Upper lobe of left lung (tissue), 4 donors: ENCODE data around the gene KCNK1.

Experiments used
- CTCF ChIP-seq, 6 experiments: fragments of 450-650 bp in 4 of 6; fragments of 200-600 bp in 2 of 6; sonication (generic) in 2 of 6; IDR thresholded peaks; one replicate each; pipeline ENCODE4 v1.5.1; 2016 to 2019; ENCODE audit warnings: antibody characterized with exemption in 6 of 6
- EP300 ChIP-seq, 4 donors: sonication (generic); formaldehyde crosslinking; IDR thresholded peaks; one replicate each; pipeline ENCODE4 v1.5.1; 2017; ENCODE audit warnings: antibody characterized with exemption in 4 of 4, control low read depth in 2 of 4
- POLR2A ChIP-seq, 4 donors: fragments of 450-650 bp; IDR thresholded peaks; one replicate each; pipeline ENCODE4 v1.5.1; 2016 to 2017; ENCODE audit warnings: antibody characterized with exemption in 4 of 4, mild to moderate bottlenecking in 2 of 4
- POLR2AphosphoS5 ChIP-seq, 2 donors: sonication (generic); formaldehyde crosslinking; IDR thresholded peaks; one replicate each; pipeline ENCODE4 v1.5.1; 2017; ENCODE audit warnings: antibody characterized with exemption in 2 of 2

GRCh38 chr1:233647073-233647472 is 33.2 kb downstream of the KCNK1 start:
- no peak for TF ChIP-seq CTCF (IDR thresholded peaks at IDR 0.05)
- TF ChIP-seq POLR2A (IDR thresholded peaks at IDR 0.05), result no peak
- TF ChIP-seq EP300 (IDR thresholded peaks at IDR 0.05), result no peak
- TF ChIP-seq POLR2AphosphoS5 (IDR thresholded peaks at IDR 0.05), result no peak
